Omental fat pad (tissue), 4 donors: ENCODE data around the gene TRIM5. TPM values are rescaled to one million over a fixed set of nuclear protein-coding genes. Genes with fewer than 3 reads are reported as not detected.

Experiments used
- ATAC-seq: fragments of 150-250 bp; one replicate; pipeline ENCODE4 v1.9.1; 2016; ENCODE audit warnings: mild to moderate bottlenecking, moderate library complexity; ENCODE audit not compliant: low FRiP score
- DNase-seq: peaks from one replicate; pipeline ENCODE4 v3.0.0-alpha.2; 2019; ENCODE audit warnings: low spot score
- total RNA-seq, 4 donors: library from RNA; depleted of rRNA; stranded (reverse); fragments of >200 nt; gene quantifications; one replicate each; pipeline ENCODE4 v1.1.0, GENCODE V29; 2016
- TF ChIP-seq, protein P1 (sequence below), 3 donors: fragments of 450-650 bp; IDR thresholded peaks; one replicate each; pipeline ENCODE4 v1.5.1; 2016 to 2017; ENCODE audit warnings: antibody characterized with exemption in 3 of 3, mild to moderate bottlenecking in 3 of 3, moderate library complexity in 2 of 3

Gene TRIM5
- total RNA-seq, 4 donors from 2014 or later: 18.0 to 24.4 (median 21.1) TPM

DNA sequence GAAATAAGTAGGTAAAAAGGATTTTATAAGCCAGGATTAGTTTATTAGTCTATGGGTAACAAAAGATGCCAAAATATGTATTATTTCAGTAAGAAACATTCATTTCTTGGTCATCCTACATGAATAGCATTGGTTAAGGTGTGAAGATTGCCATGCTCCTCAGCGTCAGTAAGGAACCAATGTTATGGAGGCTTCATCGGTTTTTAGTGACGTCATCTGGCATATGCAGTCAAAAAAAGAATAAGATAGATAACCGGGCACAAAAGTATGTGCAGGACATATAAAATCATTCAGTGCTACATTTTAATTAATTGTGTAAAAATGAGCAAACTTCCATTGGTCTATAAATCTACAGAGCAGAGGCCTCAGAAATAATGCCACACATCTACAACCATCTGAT, 29.4 kb downstream of the TRIM5 start:
- TF ChIP-seq, protein P1, sequence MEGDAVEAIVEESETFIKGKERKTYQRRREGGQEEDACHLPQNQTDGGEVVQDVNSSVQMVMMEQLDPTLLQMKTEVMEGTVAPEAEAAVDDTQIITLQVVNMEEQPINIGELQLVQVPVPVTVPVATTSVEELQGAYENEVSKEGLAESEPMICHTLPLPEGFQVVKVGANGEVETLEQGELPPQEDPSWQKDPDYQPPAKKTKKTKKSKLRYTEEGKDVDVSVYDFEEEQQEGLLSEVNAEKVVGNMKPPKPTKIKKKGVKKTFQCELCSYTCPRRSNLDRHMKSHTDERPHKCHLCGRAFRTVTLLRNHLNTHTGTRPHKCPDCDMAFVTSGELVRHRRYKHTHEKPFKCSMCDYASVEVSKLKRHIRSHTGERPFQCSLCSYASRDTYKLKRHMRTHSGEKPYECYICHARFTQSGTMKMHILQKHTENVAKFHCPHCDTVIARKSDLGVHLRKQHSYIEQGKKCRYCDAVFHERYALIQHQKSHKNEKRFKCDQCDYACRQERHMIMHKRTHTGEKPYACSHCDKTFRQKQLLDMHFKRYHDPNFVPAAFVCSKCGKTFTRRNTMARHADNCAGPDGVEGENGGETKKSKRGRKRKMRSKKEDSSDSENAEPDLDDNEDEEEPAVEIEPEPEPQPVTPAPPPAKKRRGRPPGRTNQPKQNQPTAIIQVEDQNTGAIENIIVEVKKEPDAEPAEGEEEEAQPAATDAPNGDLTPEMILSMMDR (IDR thresholded peaks at IDR 0.05): no peak
- DNase-seq (no peak), ATAC-seq (no peak)

DNA sequence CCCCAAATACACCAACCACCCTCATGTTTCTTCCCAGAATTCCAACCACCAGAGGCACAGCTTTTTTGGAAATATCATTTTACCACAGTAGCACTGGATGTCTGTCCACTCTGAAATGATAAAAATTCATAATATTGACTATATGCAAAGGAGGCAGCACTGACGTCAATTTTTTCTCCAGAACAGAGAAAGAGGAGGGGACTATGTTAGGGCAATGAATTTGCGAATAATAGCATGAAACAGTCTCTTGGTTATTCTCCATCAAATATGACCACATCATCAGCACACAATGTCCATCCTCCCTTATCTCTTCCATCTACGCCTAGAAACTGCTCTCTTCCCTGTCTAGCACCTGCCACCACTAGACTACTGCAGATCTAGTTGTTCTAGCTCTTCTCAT, 38.7 kb downstream of the TRIM5 start:
- TF ChIP-seq, protein P1 (IDR thresholded peaks at IDR 0.05): no peak
- ATAC-seq (no peak), DNase-seq (no peak)

DNA sequence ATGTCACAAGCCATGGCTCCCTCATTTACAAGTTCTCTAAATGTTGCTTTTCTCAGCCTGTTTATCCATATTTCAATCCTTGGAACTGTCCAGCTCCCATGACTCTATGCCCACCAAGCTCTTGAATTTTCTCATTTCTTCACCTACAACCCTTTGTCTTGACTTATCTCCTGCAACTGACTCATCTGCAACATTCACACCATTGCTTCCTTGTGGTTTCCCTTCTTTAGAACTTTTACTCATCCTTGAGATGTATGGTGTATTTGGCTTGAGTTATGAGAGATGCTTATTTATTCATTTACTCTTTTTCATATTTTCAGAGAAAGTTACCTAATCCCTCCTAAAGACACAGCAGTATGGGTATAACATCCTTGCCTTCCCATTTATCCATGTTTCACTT, 41.3 kb downstream of the TRIM5 start:
- no peak for ATAC-seq
- DNase-seq: no peak
- TF ChIP-seq, protein P1 (IDR thresholded peaks at IDR 0.05): no peak

DNA sequence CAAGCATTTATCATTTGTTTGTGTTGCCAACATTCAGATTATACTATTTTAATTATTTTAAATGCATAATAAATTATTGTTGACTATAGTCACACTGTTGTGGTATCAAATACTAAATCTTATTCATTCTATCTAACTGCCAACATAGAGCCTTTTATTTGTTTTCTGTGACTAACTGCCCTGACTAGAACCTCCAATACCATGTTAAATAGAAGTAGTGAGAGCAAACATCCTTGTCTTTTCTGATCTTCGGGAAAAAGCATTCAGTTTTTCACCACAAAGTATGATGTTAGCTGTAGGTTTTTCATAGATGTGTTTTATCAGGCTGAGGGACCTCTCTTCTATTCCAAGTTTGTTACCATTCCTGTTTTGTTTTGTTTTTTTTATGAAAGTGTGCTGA, 44.9 kb downstream of the TRIM5 start:
- ATAC-seq (no peak), DNase-seq (no peak)
- TF ChIP-seq, protein P1 (IDR thresholded peaks at IDR 0.05): no peak

DNA sequence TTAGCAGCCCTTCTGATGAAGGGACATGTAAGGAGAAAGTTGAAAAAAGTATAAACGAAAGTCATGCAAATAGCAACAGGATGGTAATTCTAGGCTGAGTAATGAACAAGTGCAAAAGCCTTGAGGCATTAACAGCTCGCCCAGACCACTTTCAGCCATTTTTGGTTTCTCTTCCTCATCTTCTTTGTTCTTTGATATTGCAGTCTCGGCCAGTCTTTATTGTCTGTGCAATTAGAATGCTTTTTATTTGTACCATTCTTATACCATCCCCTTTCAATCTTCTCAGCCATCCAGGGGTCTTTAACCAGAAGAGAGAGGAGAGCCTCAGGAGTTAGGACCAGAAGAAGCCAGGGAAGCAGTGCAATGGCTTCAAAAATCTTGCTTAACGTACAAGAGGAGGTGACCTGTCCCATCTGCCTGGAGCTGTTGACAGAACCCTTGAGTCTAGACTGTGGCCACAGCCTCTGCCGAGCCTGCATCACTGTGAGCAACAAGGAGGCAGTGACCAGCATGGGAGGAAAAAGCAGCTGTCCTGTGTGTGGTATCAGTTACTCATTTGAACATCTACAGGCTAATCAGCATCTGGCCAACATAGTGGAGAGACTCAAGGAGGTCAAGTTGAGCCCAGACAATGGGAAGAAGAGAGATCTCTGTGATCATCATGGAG, 52.8 kb downstream of the TRIM5 start:
- ATAC-seq (no peak), DNase-seq (no peak)
- TF ChIP-seq, protein P1 (IDR thresholded peaks at IDR 0.05): no peak

DNA sequence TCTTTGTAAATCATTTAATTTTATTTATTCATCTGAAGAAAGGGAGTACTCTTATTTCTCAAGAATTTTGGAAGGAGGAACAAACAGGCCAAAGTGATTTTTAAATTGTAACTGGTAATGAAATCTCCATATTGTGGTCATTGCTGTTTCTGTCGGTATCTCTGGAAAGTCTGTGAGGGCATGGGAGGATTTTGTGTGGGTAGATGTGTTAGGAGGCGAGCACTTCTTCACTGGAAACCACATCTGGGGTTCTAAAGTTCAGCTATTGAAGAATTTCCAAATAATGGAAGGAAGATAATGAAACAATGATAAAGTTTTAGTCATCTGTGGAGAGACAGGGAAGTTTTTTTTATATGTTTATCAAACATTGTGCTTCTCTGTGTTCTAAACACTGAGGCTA, 53.5 kb downstream of the TRIM5 start:
- no peak for DNase-seq
- no peak for ATAC-seq
- TF ChIP-seq, protein P1 (IDR thresholded peaks at IDR 0.05): no peak

DNA sequence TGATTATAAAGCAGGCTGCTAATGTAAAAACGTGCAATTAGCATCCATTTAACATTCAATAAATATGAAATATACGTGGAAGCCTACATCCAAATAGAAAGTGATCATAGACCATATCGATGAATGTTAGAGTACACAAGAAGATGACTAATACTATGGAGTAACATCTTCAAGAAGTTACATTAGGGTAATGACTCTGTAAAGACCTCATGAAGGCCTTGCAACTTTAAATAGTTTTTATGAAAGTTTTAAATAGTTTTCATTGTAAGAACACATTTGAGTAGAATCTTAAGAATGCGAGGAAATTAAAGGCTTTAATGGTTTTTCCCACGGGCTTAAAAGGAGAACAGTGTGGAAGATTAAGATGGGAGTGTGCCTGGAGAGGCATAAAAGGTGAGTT, 58.7 kb downstream of the TRIM5 start:
- DNase-seq (no peak), ATAC-seq (no peak)
- TF ChIP-seq, protein P1 (IDR thresholded peaks at IDR 0.05): no peak
